GM19239 (cell line): ENCODE data around the gene REPS2.

Experiments
- DNase-seq: peaks from one replicate; pipeline ENCODE4 v3.0.0; 2011; ENCODE audit warnings: low spot score; ENCODE audit not compliant: insufficient read length
- FAIRE-seq: peaks from 2 replicates; lab custom pipeline; 2011; peaks lifted over from hg19 to GRCh38; lab: Jason Lieb, UNC

Gene REPS2

GRCh38 chrX:17075004-17075403, 128.5 kb downstream of the REPS2 start:
- DNase-seq (no peak), FAIRE-seq (peak; percentile 21)

- DNase-seq, result no peak
- FAIRE-seq, result no peak
These were observed 130.9 kb downstream of the REPS2 start for GRCh38 chrX:17077361-17077760.

- no peak for FAIRE-seq
- no peak for DNase-seq
These were observed 131.7 kb downstream of the REPS2 start for GRCh38 chrX:17078031-17078720.

DNA sequence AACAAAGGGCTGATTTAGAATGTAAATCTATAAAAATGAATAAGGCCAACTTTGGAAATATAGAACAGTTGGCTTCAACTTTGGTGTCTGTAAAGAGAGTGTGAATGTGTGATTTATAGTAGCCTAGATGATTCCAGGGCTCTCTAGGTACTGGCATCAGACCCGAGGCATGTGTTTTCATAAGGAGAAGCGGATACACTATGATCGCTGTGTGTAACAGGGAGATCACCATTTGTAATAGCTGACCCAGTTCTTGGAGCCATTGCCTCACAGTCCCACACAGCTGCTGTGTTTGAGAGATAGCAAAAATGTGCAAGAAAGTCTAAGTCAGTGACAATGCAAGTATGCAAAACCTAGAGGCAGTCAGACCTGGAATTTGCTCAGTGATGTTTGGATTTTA, 135.1 kb downstream of the REPS2 start:
- DNase-seq (no peak), FAIRE-seq (peak; percentile 23)

DNA sequence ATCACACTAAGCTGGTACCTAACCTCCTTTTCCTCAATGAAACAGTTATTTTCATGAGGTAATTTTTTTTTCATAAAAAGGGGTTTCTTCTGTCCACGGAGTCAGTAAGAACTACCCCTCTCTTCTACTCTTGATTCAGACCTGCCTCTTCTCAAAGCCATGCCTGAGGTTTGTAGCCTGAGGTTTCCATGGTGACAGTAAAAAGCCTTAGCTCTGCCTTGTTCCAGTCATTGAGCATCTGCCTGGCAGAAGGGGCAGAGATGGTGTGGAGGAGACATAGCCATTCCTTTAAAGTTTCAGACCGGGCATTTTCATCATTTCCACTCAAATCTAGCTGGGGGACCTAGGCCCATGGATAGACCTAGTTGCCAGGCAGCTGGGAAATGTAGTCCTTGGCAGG, 135.5 kb downstream of the REPS2 start:
- FAIRE-seq (no peak), DNase-seq (no peak)

- DNase-seq (no peak), FAIRE-seq (peak; percentile 71)
These were observed 136.4 kb downstream of the REPS2 start for GRCh38 chrX:17082831-17083230.

- no peak for DNase-seq
- FAIRE-seq, result no peak
These were observed 139.9 kb downstream of the REPS2 start for GRCh38 chrX:17086317-17086716.

DNA sequence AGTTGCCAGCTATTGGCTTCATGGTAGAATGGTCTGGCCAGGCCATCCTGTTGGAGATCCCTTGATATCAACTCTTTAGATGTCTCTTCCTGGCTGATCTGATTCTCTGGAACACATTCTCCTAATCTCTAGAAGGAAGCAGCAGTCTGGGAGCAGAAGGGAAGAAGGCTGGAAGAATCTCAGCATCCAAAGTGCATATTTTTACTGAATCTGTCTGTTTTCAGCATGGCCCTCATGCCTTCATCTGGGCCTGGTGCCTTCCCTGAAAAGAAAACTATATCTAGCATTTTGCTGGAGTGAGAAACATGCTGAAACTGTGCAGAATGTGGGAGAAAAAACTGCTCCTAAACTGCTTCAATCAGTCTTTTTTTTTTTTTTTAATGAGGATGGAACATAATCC, 148.7 kb downstream of the REPS2 start:
- FAIRE-seq, result no peak
- no peak for DNase-seq

- DNase-seq (no peak), FAIRE-seq (peak; percentile 76)
These were observed 152.2 kb downstream of the REPS2 start for GRCh38 chrX:17098516-17099247.

GRCh38 chrX:17104433-17104832, 158.0 kb downstream of the REPS2 start:
- no peak for DNase-seq
- FAIRE-seq, result peak; percentile 71

- no peak for FAIRE-seq
- DNase-seq, result no peak
These were observed 174.4 kb downstream of the REPS2 start for GRCh38 chrX:17120816-17121215.

DNA sequence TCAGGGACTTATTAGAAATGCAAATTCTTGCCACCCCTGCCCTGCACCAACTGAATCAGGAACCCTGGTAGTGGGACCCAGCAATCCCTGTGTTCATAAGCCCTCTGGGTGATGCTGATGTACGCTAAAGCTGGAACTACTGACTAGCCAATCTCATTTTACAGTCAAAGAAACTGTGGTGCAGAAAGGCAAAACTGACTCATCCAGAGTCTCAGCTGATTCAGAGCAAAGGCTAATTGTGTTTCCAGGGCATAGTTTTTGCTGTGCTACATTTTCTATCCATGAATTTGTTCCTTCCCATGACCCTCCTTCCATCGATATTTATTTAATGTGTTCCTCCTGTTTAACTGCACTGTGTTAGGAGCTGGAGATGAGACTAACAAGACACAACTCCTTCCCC, 207.5 kb downstream of the REPS2 start:
- FAIRE-seq (no peak), DNase-seq (no peak)

DNA sequence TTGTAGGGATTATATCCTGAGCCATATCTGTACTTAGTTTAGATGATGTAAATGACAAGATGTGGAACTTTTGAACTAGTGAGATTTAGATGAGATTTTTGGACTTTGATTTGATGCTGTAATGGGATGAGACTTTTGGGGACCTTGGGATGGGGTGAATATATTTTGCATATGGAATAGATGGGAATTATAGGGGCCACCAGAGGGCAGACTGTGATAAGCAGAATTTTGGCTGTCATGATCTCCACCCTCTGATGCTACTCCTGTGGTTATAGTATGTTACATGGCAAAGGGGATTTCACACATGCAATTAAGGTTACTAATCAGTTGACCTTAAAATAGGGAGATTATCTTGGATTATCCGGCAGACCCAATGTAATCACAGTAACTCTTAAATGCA, 214.5 kb downstream of the REPS2 start:
- no peak for FAIRE-seq
- DNase-seq, result no peak

- FAIRE-seq (no peak), DNase-seq (no peak)
These were observed 215.5 kb downstream of the REPS2 start for GRCh38 chrX:17161991-17162390.

DNA sequence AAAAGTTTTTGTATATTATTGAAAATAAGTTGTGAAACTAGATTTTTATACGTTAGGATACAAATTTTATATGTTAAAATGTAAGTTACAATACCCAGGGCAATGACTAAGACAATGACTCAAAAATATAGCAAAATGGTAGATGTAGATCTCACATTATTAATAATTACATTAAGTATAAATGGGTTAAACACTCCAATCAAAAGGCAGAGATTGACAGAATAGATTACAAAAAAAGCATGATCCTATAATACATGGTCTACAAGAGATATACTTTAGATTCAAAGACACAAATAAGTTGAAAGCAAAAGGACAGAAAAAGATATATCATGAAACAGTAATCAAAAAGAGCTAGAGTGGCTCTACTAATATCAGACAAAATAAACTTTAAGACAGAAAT, 217.6 kb downstream of the REPS2 start:
- no peak for FAIRE-seq
- DNase-seq, result no peak

DNA sequence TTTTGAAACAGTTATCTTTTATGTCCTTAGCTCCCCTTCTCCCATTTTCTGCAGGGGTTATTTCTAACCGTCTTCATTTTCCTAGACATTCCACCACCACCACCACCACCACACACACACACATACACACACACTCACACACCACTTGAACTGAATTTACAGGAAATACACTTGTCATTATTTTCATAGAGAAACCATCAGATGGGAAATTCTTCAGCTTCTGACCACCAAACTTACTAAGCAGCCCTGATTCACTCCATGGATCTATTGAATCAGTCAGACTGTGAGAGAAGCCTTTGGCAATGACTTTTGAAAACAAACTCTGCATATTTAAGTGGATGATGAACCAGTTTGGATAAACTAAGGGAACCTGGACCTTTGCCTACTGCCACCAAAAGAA, 218.5 kb downstream of the REPS2 start:
- FAIRE-seq, result no peak
- no peak for DNase-seq

DNA sequence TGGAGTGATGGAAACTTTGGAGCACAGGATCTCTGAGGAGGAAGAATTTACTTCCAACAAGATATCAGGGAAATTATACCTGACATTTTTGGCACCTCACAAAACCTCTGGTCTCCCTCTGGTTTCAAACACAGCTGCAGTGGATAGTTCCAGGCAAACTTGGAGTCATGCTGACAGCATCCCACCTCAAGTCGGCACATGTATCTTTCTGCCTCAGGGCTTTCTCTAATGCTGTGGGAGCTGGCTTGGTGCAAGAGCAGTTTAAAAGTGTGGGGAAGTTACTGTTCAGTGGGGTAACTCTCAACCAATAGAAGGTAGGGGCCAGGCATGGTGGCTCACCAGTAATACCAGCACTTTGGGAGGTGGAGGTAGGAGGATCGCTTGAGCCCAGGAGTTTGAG, 221.5 kb downstream of the REPS2 start:
- FAIRE-seq (no peak), DNase-seq (no peak)

- DNase-seq, result no peak
- FAIRE-seq, result no peak
These were observed 224.5 kb downstream of the REPS2 start for GRCh38 chrX:17170973-17171372.

DNA sequence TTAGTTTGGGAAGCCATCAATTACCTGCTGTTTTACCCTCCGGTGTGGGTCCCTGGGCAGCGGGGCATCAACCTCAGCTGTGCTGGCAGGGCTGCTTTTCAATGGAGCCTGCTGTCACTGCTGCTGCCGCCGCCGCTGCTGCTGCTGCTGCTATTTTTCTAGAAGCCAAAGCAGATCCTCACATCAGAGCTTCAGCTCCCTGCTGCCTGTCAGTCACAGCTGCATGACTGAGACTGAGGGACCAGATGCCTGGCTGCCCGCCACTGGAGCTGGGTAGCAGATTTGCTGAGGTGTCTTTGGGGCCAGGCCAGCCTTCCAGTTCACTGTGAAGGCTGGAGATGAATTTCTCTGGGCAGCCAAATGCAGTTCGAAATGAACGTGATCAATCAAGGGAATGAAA, 228.2 kb downstream of the REPS2 start:
- DNase-seq, result no peak
- FAIRE-seq, result no peak

- no peak for FAIRE-seq
- no peak for DNase-seq
These were observed 235.9 kb downstream of the REPS2 start for GRCh38 chrX:17182317-17182716.

- DNase-seq, result no peak
- no peak for FAIRE-seq
These were observed 237.1 kb downstream of the REPS2 start for GRCh38 chrX:17183566-17183965.

GRCh38 chrX:17185431-17185830, 239.0 kb downstream of the REPS2 start:
- DNase-seq (no peak), FAIRE-seq (no peak)
